ENCODE results near the gene TMEM231. TPM values are rescaled to one million over a fixed set of nuclear protein-coding genes. Genes with fewer than 3 reads are reported as not detected.

The TMEM231 gene
- total and polyA plus RNA-seq, 2 donors (not counting 1 experiment from before 2014, with no cell fraction given), result 9.6 to 18.8 TPM

DNA sequence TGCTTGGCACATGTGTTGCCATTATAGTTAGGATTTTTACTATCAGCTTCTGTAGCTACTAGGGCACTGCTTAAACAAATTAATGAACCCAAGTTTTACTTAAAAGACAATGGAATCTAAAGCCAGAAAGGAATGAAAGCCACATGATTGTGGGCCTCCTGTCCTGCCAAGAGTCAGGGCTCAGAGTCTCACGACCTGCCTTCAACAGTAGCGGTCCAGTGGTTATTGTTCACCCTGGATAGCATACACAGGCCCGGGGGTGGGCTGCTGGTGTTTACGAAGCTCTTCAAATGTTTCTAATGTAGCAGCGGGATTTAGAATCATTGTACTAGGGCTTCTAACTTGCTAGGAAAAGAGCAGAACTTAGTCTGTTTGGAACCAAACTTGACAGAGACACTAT is 17.9 kb upstream of the TMEM231 start:
- no peak for DNase-seq (ENCODE audit: low read depth in 2 of 2)
- TF ChIP-seq EZH2 (IDR thresholded peaks at IDR 0.05; ENCODE audit: low read length, missing control alignments), result no peak
- TF ChIP-seq, protein P1, sequence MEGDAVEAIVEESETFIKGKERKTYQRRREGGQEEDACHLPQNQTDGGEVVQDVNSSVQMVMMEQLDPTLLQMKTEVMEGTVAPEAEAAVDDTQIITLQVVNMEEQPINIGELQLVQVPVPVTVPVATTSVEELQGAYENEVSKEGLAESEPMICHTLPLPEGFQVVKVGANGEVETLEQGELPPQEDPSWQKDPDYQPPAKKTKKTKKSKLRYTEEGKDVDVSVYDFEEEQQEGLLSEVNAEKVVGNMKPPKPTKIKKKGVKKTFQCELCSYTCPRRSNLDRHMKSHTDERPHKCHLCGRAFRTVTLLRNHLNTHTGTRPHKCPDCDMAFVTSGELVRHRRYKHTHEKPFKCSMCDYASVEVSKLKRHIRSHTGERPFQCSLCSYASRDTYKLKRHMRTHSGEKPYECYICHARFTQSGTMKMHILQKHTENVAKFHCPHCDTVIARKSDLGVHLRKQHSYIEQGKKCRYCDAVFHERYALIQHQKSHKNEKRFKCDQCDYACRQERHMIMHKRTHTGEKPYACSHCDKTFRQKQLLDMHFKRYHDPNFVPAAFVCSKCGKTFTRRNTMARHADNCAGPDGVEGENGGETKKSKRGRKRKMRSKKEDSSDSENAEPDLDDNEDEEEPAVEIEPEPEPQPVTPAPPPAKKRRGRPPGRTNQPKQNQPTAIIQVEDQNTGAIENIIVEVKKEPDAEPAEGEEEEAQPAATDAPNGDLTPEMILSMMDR (conservative IDR thresholded peaks at IDR 0.05 in 1 of 2, IDR thresholded peaks at IDR 0.05 in 1 of 2; ENCODE audit: low read depth in 1 of 2, low read length in 2 of 2), result no peak
- no peak overlapping the region for H2AFZ ChIP-seq (ENCODE audit: low read length)
- H3K4me1 ChIP-seq (ENCODE audit: control insufficient read depth, extremely low read depth, insufficient read depth, low read length), result no peaks in the 10 kb centered on the region
- no peak overlapping the region for H3K4me2 ChIP-seq (ENCODE audit: extremely low read depth, insufficient read depth, low read length)
- H4K20me1 ChIP-seq (ENCODE audit: control insufficient read depth, extremely low read depth, insufficient read depth, low read length), result no peaks in the 10 kb centered on the region
- no peak overlapping the region for H3K4me3 ChIP-seq (replicated peaks in 1 of 4; ENCODE audit: control extremely low read depth in 1 of 4, insufficient read depth in 1 of 4, low read depth in 3 of 4, low read length in 4 of 4)
- H3K36me3 ChIP-seq (ENCODE audit: control insufficient read depth, insufficient read depth, low read length), result peaks cover 18% of the 10 kb centered on the region
- peaks cover 2% of the 10 kb centered on the region for H3K79me2 ChIP-seq (ENCODE audit: control insufficient read depth, insufficient read depth, low read length)
- H3K9ac ChIP-seq (ENCODE audit: insufficient read depth, low read length), result no peak overlapping the region
- H3K9me3 ChIP-seq (ENCODE audit: control insufficient read depth, insufficient read depth, low read depth, low read length), result no peaks in the 10 kb centered on the region
- H3K27ac ChIP-seq (ENCODE audit: insufficient read depth, low read length), result no peak overlapping the region
- no peaks in the 10 kb centered on the region for H3K27me3 ChIP-seq (ENCODE audit: control insufficient read depth, insufficient read depth, low read length)

DNA sequence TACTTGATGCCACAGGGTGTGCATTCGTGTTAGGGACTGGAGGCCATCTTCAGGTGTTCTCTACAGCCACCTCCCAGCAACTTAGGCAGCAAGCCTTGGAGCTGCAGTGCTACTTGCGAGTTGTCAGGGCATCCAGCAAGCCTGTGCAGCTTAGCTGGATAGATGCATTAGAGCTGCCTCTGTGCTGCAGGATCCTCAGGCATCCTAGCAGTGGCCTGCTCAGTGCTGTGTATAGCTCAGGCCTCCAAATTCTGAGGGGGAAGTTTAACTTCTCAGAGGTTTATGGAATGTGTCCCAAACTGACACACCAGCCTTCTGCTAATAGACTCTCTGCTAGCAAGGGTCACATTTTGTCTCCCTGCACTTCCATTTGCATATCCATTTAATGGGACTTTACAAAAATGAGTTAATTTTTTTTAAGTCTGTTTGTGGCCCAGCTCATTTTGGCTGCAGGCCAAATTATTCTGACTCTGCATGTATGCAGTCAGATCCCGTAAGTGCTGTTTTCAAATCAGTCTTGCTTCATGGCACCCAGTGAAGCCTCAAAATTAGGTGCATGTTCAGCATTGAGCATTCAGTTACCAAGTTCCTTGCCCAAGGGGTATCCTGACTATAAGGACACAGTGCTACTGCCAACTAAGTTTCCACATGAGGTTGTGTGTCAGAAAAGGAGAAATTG is 17.0 kb upstream of the TMEM231 start:
- Histone ChIP-seq H3K9me3 (ENCODE audit: control insufficient read depth, insufficient read depth, low read depth, low read length) (no peaks in the 10 kb centered on the region), H4K20me1 (ENCODE audit: control insufficient read depth, extremely low read depth, insufficient read depth, low read length) (no peaks in the 10 kb centered on the region), H3K36me3 (ENCODE audit: control insufficient read depth, insufficient read depth, low read length) (peaks cover 18% of the 10 kb centered on the region), H3K27ac (ENCODE audit: insufficient read depth, low read length) (no peak overlapping the region), H3K9ac (ENCODE audit: insufficient read depth, low read length) (no peak overlapping the region), H3K27me3 (ENCODE audit: control insufficient read depth, insufficient read depth, low read length) (no peaks in the 10 kb centered on the region), H2AFZ (ENCODE audit: low read length) (no peak overlapping the region), H3K4me2 (ENCODE audit: extremely low read depth, insufficient read depth, low read length) (no peak overlapping the region), H3K4me3 (replicated peaks in 1 of 4; ENCODE audit: control extremely low read depth in 1 of 4, insufficient read depth in 1 of 4, low read depth in 3 of 4, low read length in 4 of 4) (no peak overlapping the region), H3K4me1 (ENCODE audit: control insufficient read depth, extremely low read depth, insufficient read depth, low read length) (no peaks in the 10 kb centered on the region), H3K79me2 (ENCODE audit: control insufficient read depth, insufficient read depth, low read length) (peaks cover 2% of the 10 kb centered on the region)
- TF ChIP-seq EZH2 (IDR thresholded peaks at IDR 0.05; ENCODE audit: low read length, missing control alignments), result no peak
- TF ChIP-seq, protein P1 (conservative IDR thresholded peaks at IDR 0.05 in 1 of 2, IDR thresholded peaks at IDR 0.05 in 1 of 2; ENCODE audit: low read depth in 1 of 2, low read length in 2 of 2), result no peak
- peak in 1 of 2 donors; percentile 15 for DNase-seq (ENCODE audit: low read depth in 2 of 2)

DNA sequence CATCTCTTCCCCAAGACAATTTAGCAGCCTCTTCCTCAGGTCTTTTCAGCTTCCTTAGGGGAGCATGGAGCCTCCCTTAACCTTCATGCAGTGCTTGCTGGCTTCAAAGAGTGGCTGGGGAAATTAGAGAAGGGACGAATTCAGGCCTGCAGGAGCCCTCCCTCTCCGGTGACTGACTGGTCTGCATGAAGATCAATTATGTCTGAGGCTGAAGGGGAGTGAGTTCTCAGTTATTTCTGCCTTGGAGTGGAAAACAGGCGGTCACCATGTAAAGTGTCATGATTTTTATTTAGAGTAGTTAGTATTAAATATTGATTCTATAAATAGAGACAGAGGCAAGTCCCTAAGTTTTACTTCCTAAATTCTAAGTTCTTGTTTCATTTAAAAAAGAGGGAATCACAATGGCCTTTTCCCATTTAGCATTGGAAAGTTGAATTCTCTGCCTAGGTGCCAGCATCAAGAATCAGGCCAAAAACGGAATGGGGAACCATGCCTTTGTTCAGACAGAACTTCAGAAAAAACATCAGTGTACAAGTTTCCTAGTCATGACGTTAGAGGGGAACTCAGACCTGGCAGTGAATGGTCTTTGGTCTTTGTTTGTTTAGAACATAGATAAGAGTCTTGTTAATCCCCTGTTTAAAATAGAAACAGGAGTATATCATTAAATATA is 14.5 kb upstream of the TMEM231 start:
- Histone ChIP-seq H3K27ac (ENCODE audit: insufficient read depth, low read length) (no peak overlapping the region), H3K9me3 (ENCODE audit: control insufficient read depth, insufficient read depth, low read depth, low read length) (no peaks in the 10 kb centered on the region), H3K4me2 (ENCODE audit: extremely low read depth, insufficient read depth, low read length) (no peak overlapping the region), H3K79me2 (ENCODE audit: control insufficient read depth, insufficient read depth, low read length) (peaks cover 17% of the 10 kb centered on the region), H3K36me3 (ENCODE audit: control insufficient read depth, insufficient read depth, low read length) (peaks cover 13% of the 10 kb centered on the region), H3K4me3 (replicated peaks in 1 of 4; ENCODE audit: control extremely low read depth in 1 of 4, insufficient read depth in 1 of 4, low read depth in 3 of 4, low read length in 4 of 4) (no peak overlapping the region), H3K27me3 (ENCODE audit: control insufficient read depth, insufficient read depth, low read length) (no peaks in the 10 kb centered on the region), H4K20me1 (ENCODE audit: control insufficient read depth, extremely low read depth, insufficient read depth, low read length) (no peaks in the 10 kb centered on the region), H3K9ac (ENCODE audit: insufficient read depth, low read length) (no peak overlapping the region), H3K4me1 (ENCODE audit: control insufficient read depth, extremely low read depth, insufficient read depth, low read length) (peaks cover 10% of the 10 kb centered on the region), H2AFZ (ENCODE audit: low read length) (no peak overlapping the region)
- TF ChIP-seq EZH2 (IDR thresholded peaks at IDR 0.05; ENCODE audit: low read length, missing control alignments), result no peak
- TF ChIP-seq, protein P1 (conservative IDR thresholded peaks at IDR 0.05 in 1 of 2, IDR thresholded peaks at IDR 0.05 in 1 of 2; ENCODE audit: low read depth in 1 of 2, low read length in 2 of 2), result no peak
- no peak for DNase-seq (ENCODE audit: low read depth in 2 of 2)
